ENCODE measurements around the gene ARID2. TPM values are rescaled to one million over a fixed set of nuclear protein-coding genes. Genes with fewer than 3 reads are reported as not detected.

The ARID2 gene
- total and polyA plus RNA-seq, 8 donors = 29.2 to 42.6 (median 34.1) TPM

DNA sequence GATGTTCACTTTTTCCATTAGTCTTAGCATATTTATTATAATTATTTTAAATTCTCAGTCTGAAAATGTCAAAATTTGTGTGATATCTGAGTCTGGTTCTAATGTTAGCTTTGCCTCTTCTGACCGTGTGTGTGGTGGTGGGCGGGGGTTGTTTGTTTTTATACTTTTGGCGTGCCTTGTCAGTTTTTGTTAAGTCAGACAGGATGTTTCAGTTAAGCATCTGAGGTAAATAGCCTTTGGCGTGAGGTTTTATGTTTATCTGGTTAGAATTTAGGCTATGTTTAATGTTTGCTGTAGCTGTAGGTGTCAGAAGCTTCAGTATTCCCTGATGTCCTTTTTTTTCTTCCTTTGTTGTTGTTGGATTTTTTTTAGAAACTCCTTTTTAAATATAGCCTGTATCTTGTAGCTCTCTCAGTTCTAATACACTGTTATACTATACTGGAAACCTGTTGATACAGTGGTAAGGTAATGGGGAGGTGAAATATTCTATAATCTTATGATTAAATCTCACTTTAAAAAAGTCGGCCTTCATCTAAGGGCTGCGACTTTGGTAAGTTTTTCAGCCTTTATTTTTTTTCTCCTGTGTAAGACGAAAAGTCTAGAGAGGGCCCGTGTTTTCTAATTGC, 149.2 kb downstream of the ARID2 start:
- Histone ChIP-seq H3K27me3 (no peaks in the 10 kb centered on the region), H3K4me3 (no peak overlapping the region), H3K9me3 (no peaks in the 10 kb centered on the region), H3K4me1 (peaks cover 0 to 11% of the 10 kb centered on the region in 2 donors), H3K27ac (peak overlapping the region in 1 of 2 donors; percentile 57), H3K36me3 (peaks cover 0 to 45% of the 10 kb centered on the region in 2 donors)
- intact Hi-C loops (cut with DNase I) = no loop called here
- ATAC-seq (peak; percentile 12), DNase-seq (no peak)
- TF ChIP-seq, protein P1, sequence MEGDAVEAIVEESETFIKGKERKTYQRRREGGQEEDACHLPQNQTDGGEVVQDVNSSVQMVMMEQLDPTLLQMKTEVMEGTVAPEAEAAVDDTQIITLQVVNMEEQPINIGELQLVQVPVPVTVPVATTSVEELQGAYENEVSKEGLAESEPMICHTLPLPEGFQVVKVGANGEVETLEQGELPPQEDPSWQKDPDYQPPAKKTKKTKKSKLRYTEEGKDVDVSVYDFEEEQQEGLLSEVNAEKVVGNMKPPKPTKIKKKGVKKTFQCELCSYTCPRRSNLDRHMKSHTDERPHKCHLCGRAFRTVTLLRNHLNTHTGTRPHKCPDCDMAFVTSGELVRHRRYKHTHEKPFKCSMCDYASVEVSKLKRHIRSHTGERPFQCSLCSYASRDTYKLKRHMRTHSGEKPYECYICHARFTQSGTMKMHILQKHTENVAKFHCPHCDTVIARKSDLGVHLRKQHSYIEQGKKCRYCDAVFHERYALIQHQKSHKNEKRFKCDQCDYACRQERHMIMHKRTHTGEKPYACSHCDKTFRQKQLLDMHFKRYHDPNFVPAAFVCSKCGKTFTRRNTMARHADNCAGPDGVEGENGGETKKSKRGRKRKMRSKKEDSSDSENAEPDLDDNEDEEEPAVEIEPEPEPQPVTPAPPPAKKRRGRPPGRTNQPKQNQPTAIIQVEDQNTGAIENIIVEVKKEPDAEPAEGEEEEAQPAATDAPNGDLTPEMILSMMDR (IDR thresholded peaks at IDR 0.05) = no peak

GRCh38 chr12:45879363-45879895, 149.9 kb downstream of the ARID2 start:
- DNase-seq (no peak), ATAC-seq (no peak)
- H3K4me3 ChIP-seq = no peak overlapping the region
- TF ChIP-seq, protein P1 (IDR thresholded peaks at IDR 0.05) = no peak
- peak overlapping the region in 1 of 2 donors; percentile 57 for H3K27ac ChIP-seq
- H3K36me3 ChIP-seq = peaks cover 0 to 39% of the 10 kb centered on the region in 2 donors
- H3K9me3 ChIP-seq = no peaks in the 10 kb centered on the region
- no peaks in the 10 kb centered on the region for H3K27me3 ChIP-seq
- H3K4me1 ChIP-seq = peaks cover 0 to 11% of the 10 kb centered on the region in 2 donors
- intact Hi-C loops (cut with DNase I) = no loop called here

DNA sequence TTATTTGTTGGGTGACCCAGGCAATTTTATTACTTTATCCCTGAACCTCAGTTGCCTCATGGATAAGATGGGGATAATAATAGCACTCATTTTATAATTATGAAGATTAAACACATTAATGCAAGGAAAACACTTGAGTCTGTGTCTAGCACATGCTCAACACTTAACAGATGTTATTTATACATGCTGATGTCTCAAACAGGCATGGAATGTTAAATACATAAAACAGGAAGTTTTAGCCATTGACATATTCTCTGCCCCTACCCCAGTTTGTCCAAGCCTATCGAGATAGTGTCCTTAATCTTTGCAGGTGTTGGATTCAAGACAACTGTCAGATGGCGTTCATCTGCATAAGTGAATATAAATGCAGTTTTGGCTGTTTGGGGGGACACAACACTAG, 151.0 kb downstream of the ARID2 start:
- Histone ChIP-seq H3K9me3 (peaks cover 0 to 4% of the 10 kb centered on the region in 2 donors), H3K4me1 (peaks cover 0 to 11% of the 10 kb centered on the region in 2 donors), H3K27ac (no peak overlapping the region), H3K27me3 (no peaks in the 10 kb centered on the region), H3K4me3 (no peak overlapping the region), H3K36me3 (peaks cover 0 to 31% of the 10 kb centered on the region in 2 donors)
- intact Hi-C loops (cut with DNase I) = no loop called here
- TF ChIP-seq, protein P1 (IDR thresholded peaks at IDR 0.05) = no peak
- no peak for DNase-seq
- no peak for ATAC-seq

GRCh38 chr12:45883187-45883586, 153.7 kb downstream of the ARID2 start:
- no peak for DNase-seq
- H3K4me3 ChIP-seq = no peak overlapping the region
- intact Hi-C loops (cut with DNase I) = no loop called here
- H3K27me3 ChIP-seq = no peaks in the 10 kb centered on the region
- H3K36me3 ChIP-seq = peaks cover 0 to 25% of the 10 kb centered on the region in 2 donors
- no peak for ATAC-seq
- H3K9me3 ChIP-seq = peaks cover 0 to 6% of the 10 kb centered on the region in 2 donors
- no peak overlapping the region for H3K27ac ChIP-seq
- TF ChIP-seq, protein P1 (IDR thresholded peaks at IDR 0.05) = no peak
- H3K4me1 ChIP-seq = peaks cover 0 to 11% of the 10 kb centered on the region in 2 donors

GRCh38 chr12:45886685-45887084, 157.2 kb downstream of the ARID2 start:
- H3K4me1 ChIP-seq = no peaks in the 10 kb centered on the region
- intact Hi-C loops (cut with DNase I) = no loop called here
- ATAC-seq (no peak), DNase-seq (no peak)
- peaks cover 0 to 23% of the 10 kb centered on the region in 2 donors for H3K36me3 ChIP-seq
- no peak overlapping the region for H3K4me3 ChIP-seq
- TF ChIP-seq, protein P1 (IDR thresholded peaks at IDR 0.05) = no peak
- no peak overlapping the region for H3K27ac ChIP-seq
- peaks cover 0 to 6% of the 10 kb centered on the region in 2 donors for H3K9me3 ChIP-seq
- H3K27me3 ChIP-seq = no peaks in the 10 kb centered on the region
